H1 (cell line): ENCODE data around the gene CBX2. TPM values are rescaled to one million over a fixed set of nuclear protein-coding genes. Genes with fewer than 3 reads are reported as not detected.

ENCODE experiments used
- ATF3 ChIP-seq: IDR thresholded peaks from 2 replicates; pipeline ENCODE4 v1.6.1; 2011; ENCODE audit warnings: low read depth, mild to moderate bottlenecking, low read length; ENCODE audit not compliant: insufficient read depth
- CHD7 ChIP-seq: fragments of 300-600 bp; sonication (generic); IDR thresholded peaks from 2 replicates; pipeline ENCODE4 v1.7.1; 2012; ENCODE audit warnings: low read length, moderate library complexity, mild to moderate bottlenecking, inconsistent platforms; ENCODE audit not compliant: insufficient replicate concordance
- KDM4A ChIP-seq: IDR thresholded peaks from one replicate; pipeline ENCODE4 v1.7.1; 2012; ENCODE audit warnings: low read depth, mild to moderate bottlenecking, moderate library complexity, low read length, inconsistent platforms; ENCODE audit not compliant: severe bottlenecking
- KDM5A ChIP-seq: fragments of 200-600 bp; IDR thresholded peaks from 2 replicates; pipeline ENCODE4 v1.7.1; 2012; ENCODE audit warnings: mild to moderate bottlenecking, low read length, inconsistent platforms, mixed read lengths
- PHF8 ChIP-seq: fragments of 200-600 bp; sonication (generic); conservative IDR thresholded peaks from 2 replicates; pipeline ENCODE4 v1.7.1; 2012; ENCODE audit warnings: low read depth, mild to moderate bottlenecking, inconsistent platforms, low read length, moderate library complexity
- POU5F1 ChIP-seq: IDR thresholded peaks from 2 replicates; pipeline ENCODE4 v1.6.1; 2011; ENCODE audit warnings: low read depth, mild to moderate bottlenecking, low read length, moderate library complexity
- SP4 ChIP-seq: IDR thresholded peaks from 2 replicates; pipeline ENCODE4 v1.6.1; 2012; ENCODE audit warnings: low read length, inconsistent platforms
- SRF ChIP-seq: IDR thresholded peaks from 2 replicates; pipeline ENCODE4 v1.6.1; 2011; ENCODE audit warnings: mild to moderate bottlenecking, low read depth, low read length, moderate library complexity
- TAF7 ChIP-seq: optimal IDR thresholded peaks from 2 replicates; pipeline ENCODE3; 2011; ENCODE audit warnings: low read depth, mild to moderate bottlenecking, inconsistent platforms, low read length, moderate library complexity, borderline replicate concordance
- polyA plus RNA-seq, 7 experiments: library from polyadenylated mRNA; depleted of rRNA in 3 of 7; stranded (reverse) in 5 of 7; unstranded in 2 of 7; fragments of >200 nt in 5 of 7; fragments of 200-250 nt in 2 of 7; gene quantifications; 1 replicate in 5 of 7; 2 replicates in 1 of 7; 4 replicates in 1 of 7; pipeline versions ENCODE4 v1.2.1 to v1.2.3, GENCODE V29; 2011 to 2013; ENCODE audit warnings: missing spikeins in 2 of 7, mixed read lengths in 2 of 7
- total RNA-seq: library from RNA; stranded (reverse); fragmentation: NEBNext Ultra II Directional; extraction: Animal tissue kit (Norgen Biotek cat#: 25700); gene quantifications from 2 replicates; pipeline ENCODE4 v1.2.1, GENCODE V29; 2021

The CBX2 gene
- total and polyA plus RNA-seq, 2 of the 8 experiments (the other 6 are each of a cell fraction or from before 2014, with no cell fraction given), result 64.3 to 83.9 TPM

- no peak for TF ChIP-seq KDM4A
- TF ChIP-seq SRF, result no peak
- no peak for TF ChIP-seq CHD7
- no peak for TF ChIP-seq SP4
- no peak for TF ChIP-seq TAF7
- TF ChIP-seq ATF3, result no peak
- TF ChIP-seq POU5F1, result no peak
- TF ChIP-seq KDM5A, result no peak
- TF ChIP-seq PHF8, result no peak
Measured at GRCh38 chr17:79832218-79833109, 54.5 kb downstream of the CBX2 start (continued).
